ENCODE data around the gene KRTAP4-9.
"Not testable (repeated sequence)": the region's sequence is repeated elsewhere in the genome, so short reads cannot be mapped to it uniquely, and the experiment has no call there.

The KRTAP4-9 gene

GRCh38 chr17:41131979-41132378, 26.8 kb downstream of the KRTAP4-9 start:
- no peak for DNase-seq (ENCODE audit: low spot score)

DNA sequence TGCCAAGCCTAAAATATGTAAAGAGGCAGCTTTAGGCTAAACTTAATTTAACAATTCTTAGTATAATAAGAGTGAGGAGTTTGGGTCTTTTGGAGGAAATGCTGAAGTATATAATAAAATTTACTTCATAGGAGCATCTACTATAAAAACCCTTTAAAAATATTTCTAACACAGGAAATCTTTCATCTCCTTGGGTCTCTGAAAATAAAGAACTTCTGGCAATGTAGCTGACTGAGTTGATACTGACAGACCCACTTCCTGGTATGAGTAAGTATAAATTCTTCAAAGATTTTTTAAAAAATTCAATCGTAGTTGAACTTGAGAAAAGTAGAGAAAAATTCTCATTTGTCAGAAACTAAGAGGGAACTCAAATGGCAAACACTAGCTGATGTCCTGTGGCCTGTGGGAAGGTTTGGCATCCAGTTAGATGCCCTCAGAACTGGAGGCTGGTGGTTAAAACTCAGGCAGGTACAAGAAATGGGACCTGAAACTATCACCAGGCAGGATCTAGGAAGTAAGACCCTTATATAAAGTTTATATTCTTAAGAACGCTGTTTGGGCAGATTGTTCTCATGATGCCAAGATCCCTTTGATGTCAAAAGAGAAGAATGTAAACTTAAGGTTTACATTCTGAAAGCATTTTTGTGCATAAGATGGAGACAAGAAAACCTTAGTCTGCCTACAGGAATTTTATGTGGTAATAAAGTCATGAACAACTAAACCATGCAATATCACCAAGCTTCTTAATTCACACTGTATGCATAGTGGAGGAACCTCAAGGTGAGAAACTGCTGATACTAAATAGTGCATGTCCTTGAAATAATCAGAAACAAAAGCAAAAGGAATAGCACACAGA, 28.9 kb downstream of the KRTAP4-9 start:
- no peak for DNase-seq (ENCODE audit: low spot score)

DNA sequence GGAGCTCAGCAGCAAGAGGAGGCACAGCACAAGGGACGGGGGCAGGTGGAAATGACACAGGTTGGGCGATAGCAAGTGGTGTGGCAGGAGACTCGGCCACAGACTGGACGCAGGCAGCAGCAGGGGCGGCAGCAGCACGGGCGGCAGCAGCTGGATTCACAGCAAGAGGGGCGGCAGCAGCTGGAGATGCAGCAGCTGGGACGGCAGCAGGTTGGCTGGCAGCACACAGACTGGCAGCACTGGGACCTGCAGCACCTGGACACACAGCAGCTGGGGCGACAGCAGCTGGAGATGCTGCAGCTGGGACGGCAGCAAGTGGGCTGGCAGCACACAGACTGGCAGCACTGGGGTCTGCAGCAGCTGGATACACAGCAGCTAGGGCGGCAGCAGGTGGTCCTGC, 34.7 kb downstream of the KRTAP4-9 start:
- not testable (repeated sequence) for DNase-seq (ENCODE audit: low spot score)

DNA sequence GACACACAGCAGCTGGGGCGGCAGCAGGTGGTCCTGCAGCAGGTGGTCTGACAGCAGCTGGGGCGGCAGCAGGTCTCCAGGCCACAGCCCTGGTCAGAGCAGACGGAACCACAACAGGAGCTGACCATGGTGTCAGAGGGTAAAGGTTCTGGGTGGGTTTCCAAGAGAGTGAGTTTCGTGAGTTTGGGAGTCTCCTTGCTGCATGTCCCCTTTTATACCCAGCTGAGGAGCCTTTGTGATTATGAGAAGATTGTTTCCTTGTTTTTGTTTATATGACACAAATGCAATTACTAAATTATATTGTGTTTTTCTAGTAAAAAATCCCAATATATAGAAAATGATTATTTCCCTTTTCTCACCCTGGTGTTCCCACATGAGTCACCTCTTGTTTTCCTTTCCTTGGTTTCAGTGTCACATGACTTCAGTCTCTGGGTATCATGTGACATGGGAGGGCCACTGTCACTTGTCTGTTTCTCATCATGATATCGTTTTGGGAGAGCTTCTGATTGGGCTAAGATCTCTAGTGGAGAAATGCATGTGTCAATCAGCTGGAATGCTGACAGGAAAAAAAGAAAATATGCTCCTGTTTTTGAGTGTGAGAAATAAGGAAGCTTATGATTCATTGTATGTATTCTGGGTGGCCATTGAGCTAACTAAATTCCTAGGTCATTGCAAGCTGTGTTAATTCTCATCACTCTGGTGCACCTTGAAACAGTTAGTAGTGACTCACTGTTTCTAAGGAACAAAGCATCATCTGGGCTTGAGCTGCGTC, 35.4 kb downstream of the KRTAP4-9 start, which contains the start of gene KRTAP4-6:
TSS of gene KRTAP4-6 (minus strand) at position 185 of the 772 bp plus-strand sequence. CDS start at position 128, 57 bp downstream.
- DNase-seq (ENCODE audit: low spot score), result no peak

DNA sequence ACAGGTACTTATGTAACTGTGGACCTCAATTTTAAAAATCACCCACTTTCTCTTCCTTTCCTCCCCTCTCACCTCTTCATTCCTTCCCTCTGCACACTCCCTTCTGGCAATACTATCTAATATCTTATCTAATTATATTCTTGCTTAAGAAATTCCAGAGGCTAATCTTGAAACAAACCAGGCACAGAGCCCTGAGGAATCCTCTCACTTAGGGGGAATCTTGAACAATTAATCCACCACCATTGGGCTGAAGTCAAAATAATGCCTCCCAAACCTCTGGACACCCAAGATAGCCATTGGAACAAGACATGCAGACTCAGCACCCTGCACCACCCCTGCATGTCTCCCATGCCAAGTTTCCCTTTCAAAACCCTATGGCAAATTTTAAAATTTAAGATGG, 36.2 kb downstream of the KRTAP4-9 start:
- DNase-seq (ENCODE audit: low spot score), result no peak

GRCh38 chr17:41144846-41145245, 39.7 kb downstream of the KRTAP4-9 start:
- no peak for DNase-seq (ENCODE audit: low spot score)

GRCh38 chr17:41145261-41145660, 40.1 kb downstream of the KRTAP4-9 start:
- DNase-seq (ENCODE audit: low spot score), result no peak

DNA sequence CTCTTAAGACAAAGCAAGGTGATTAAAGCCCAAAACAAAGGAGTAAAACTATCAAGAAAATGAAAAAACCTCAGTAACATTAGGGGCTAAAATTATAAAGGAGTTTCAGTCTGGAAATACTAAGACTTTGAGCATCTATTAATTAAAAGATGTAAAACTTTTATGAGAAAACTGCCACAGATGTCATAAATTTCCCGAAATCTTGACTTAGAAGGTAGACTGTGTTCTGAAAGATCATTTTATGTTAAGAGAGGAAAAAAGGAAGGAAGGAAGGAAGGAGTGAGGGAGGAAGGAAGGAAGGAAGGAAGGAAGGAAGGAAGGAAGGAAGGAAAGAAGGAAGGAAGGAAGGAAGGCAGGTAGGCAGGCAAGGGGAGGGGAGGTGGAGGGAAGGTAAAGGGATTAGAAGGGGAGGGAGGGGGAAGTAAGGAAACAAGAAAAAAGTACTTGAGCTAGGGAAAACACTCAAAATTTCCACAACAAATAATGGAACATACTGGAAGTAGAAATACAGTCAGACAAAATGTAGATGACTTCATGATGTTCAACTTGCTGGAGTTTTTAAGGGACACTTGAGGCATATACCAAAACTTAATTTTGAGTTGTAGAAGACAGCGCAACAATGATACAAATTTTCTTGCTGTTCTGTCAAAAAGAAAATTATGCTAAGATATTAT, 42.5 kb downstream of the KRTAP4-9 start:
- DNase-seq (ENCODE audit: low spot score), result no peak

GRCh38 chr17:41148971-41149651, 43.9 kb downstream of the KRTAP4-9 start:
- DNase-seq (ENCODE audit: low spot score), result not testable (repeated sequence)

- DNase-seq (ENCODE audit: low spot score), result no peak
Measured at GRCh38 chr17:41149652-41149985, 44.4 kb downstream of the KRTAP4-9 start, which contains the start of gene KRTAP4-5. TSS of gene KRTAP4-5 (minus strand) at chr17:41149825. CDS start at chr17:41149767, 58 bp downstream.

GRCh38 chr17:41150026-41150425, 44.8 kb downstream of the KRTAP4-9 start:
- no peak for DNase-seq (ENCODE audit: low spot score)

GRCh38 chr17:41151525-41151924, 46.3 kb downstream of the KRTAP4-9 start:
- DNase-seq (ENCODE audit: low spot score), result no peak

- peak; percentile 11 for DNase-seq (ENCODE audit: low spot score)
Measured at GRCh38 chr17:41153856-41154255, 48.7 kb downstream of the KRTAP4-9 start.

All from putamen (tissue), 1 donor.